WTC11 (cell line): Measurements from ENCODE around the gene ALK. TPM values are rescaled to one million over a fixed set of nuclear protein-coding genes. Genes with fewer than 3 reads are reported as not detected.

Source experiments
- ATAC-seq: fragments of 200-7000 bp; cut with Tn5 transposase; 2 replicates; pipeline ENCODE4 v1.10.0; 2021; ENCODE audit warnings: mild to moderate bottlenecking, moderate library complexity
- CTCF ChIA-PET: fragments of 300-600 bp; sonication (Branson Sonifier 250); formaldehyde crosslinking; loops from one replicate; lab custom pipeline; 2021; ENCODE audit warnings: antibody characterized with exemption; lab: Charles Lee
- POLR2A ChIA-PET: fragments of 350-600 bp; sonication (Branson Sonifier 250); formaldehyde crosslinking; loops from one replicate; lab custom pipeline; 2021; ENCODE audit warnings: antibody characterized with exemption; lab: Charles Lee
- DNase-seq: peaks from one replicate; pipeline ENCODE4 v3.0.0; 2021; ENCODE audit warnings: low spot score
- H3K27ac Mint-ChIP-seq: 2 replicates; pipeline ENCODE4 v1.8.0; 2021; ENCODE audit warnings: mixed read lengths
- H3K27me3 Mint-ChIP-seq: 2 replicates; pipeline ENCODE4 v1.8.0; 2021; ENCODE audit warnings: low read depth, mild to moderate bottlenecking, moderate library complexity, mixed read lengths
- H3K36me3 Mint-ChIP-seq: 2 replicates; pipeline ENCODE4 v1.8.0; 2021; ENCODE audit warnings: mixed read lengths
- H3K4me1 Mint-ChIP-seq: 2 replicates; pipeline ENCODE4 v1.8.0; 2022; ENCODE audit warnings: mixed read lengths
- H3K4me3 Mint-ChIP-seq: 2 replicates; pipeline ENCODE4 v1.8.0; 2021; ENCODE audit warnings: mild to moderate bottlenecking, moderate library complexity, mixed read lengths
- H3K9me3 Mint-ChIP-seq: 2 replicates; pipeline ENCODE4 v1.8.0; 2021; ENCODE audit warnings: mixed read lengths
- ETV6 ChIP-seq: sonication (generic); formaldehyde crosslinking; IDR thresholded peaks from 2 replicates; pipeline ENCODE4 v1.8.1; 2022; ENCODE audit warnings: mild to moderate bottlenecking, missing genetic modification reagents
- HMGA2 ChIP-seq: fragments of 250-450 bp; sonication (Bioruptor Pico); IDR thresholded peaks from 2 replicates; pipeline ENCODE4 v1.4.0; 2021; ENCODE audit warnings: mild to moderate bottlenecking, moderate library complexity
- IRF2 ChIP-seq: sonication (generic); formaldehyde crosslinking; IDR thresholded peaks from 2 replicates; pipeline ENCODE4 v1.8.0; 2022; ENCODE audit warnings: low read depth, missing genetic modification reagents, borderline replicate concordance
- NFYB ChIP-seq: sonication (generic); formaldehyde crosslinking; conservative IDR thresholded peaks from 2 replicates; pipeline ENCODE4 v1.8.0; 2022; ENCODE audit warnings: low read depth, missing genetic modification reagents
- NR3C1 ChIP-seq: sonication (generic); formaldehyde crosslinking; conservative IDR thresholded peaks from 2 replicates; pipeline ENCODE4 v1.8.1; 2023; ENCODE audit warnings: low read depth, mild to moderate bottlenecking, missing genetic modification reagents
- RELA ChIP-seq: sonication (generic); formaldehyde crosslinking; IDR thresholded peaks from 2 replicates; pipeline ENCODE4 v1.8.1; 2022; ENCODE audit warnings: missing genetic modification reagents, mild to moderate bottlenecking, borderline replicate concordance
- ZNF263 ChIP-seq: sonication (generic); formaldehyde crosslinking; IDR thresholded peaks from 2 replicates; pipeline ENCODE4 v1.8.1; 2022; ENCODE audit warnings: low read depth, mild to moderate bottlenecking, moderate library complexity, missing genetic modification reagents
- ZNF416 ChIP-seq: fragments of 250-450 bp; sonication (Bioruptor Pico); IDR thresholded peaks from 2 replicates; pipeline ENCODE4 v1.9.0; 2021; ENCODE audit warnings: mild to moderate bottlenecking, inconsistent platforms
- total RNA-seq: library from RNA; stranded (reverse); gene quantifications from 3 replicates; pipeline ENCODE4 v1.2.3, GENCODE V29; 2021
- TF ChIP-seq, protein P1 (sequence below): fragments of 250-450 bp; sonication (Bioruptor Pico); IDR thresholded peaks from 2 replicates; pipeline ENCODE4 v1.9.0; 2021; ENCODE audit warnings: mild to moderate bottlenecking
- TF ChIP-seq, protein P2 (sequence below): sonication (generic); formaldehyde crosslinking; IDR thresholded peaks from 2 replicates; pipeline ENCODE4 v1.8.1; 2022; ENCODE audit warnings: low read depth, missing genetic modification reagents, borderline replicate concordance
- TF ChIP-seq, protein P3 (sequence below): fragments of 250-450 bp; sonication (Bioruptor Pico); IDR thresholded peaks from 2 replicates; pipeline ENCODE4 v1.9.0; 2021; ENCODE audit warnings: mild to moderate bottlenecking
- TF ChIP-seq, protein P4 (sequence below): sonication (generic); formaldehyde crosslinking; IDR thresholded peaks from 2 replicates; pipeline ENCODE4 v1.8.1; 2022; ENCODE audit warnings: mild to moderate bottlenecking, missing genetic modification reagents, moderate library complexity, borderline replicate concordance
- TF ChIP-seq, protein P5 (sequence below): sonication (generic); formaldehyde crosslinking; IDR thresholded peaks from 2 replicates; pipeline ENCODE4 v1.8.0; 2022; ENCODE audit warnings: mild to moderate bottlenecking, missing genetic modification reagents
- TF ChIP-seq, protein P6 (sequence below): sonication (generic); formaldehyde crosslinking; IDR thresholded peaks from 2 replicates; pipeline ENCODE4 v1.8.1; 2023; ENCODE audit warnings: mild to moderate bottlenecking, missing genetic modification reagents, moderate library complexity

Gene ALK
- total RNA-seq, 1 experiment from 2014 or later = not detected

DNA sequence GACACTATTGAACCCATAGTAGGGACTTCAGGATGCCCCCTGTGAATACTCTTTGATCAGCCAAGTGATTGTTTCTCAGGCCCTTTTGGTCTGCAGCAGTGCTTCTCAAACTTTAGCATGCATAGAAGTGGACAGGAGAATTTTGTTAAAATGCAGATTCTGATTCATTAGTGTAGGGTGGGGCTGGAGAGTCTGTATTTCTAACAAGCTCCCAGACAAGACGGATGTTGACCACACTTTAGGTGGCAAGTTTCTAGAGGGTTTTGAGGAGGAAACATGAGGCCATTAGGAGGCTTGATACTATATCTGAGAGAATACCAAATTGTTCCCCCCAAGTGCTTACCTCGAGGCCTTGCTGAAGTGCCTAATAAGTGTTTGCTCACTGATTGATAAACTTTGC lies 488.3 kb downstream of the ALK start (continued):
- TF ChIP-seq, protein P1, sequence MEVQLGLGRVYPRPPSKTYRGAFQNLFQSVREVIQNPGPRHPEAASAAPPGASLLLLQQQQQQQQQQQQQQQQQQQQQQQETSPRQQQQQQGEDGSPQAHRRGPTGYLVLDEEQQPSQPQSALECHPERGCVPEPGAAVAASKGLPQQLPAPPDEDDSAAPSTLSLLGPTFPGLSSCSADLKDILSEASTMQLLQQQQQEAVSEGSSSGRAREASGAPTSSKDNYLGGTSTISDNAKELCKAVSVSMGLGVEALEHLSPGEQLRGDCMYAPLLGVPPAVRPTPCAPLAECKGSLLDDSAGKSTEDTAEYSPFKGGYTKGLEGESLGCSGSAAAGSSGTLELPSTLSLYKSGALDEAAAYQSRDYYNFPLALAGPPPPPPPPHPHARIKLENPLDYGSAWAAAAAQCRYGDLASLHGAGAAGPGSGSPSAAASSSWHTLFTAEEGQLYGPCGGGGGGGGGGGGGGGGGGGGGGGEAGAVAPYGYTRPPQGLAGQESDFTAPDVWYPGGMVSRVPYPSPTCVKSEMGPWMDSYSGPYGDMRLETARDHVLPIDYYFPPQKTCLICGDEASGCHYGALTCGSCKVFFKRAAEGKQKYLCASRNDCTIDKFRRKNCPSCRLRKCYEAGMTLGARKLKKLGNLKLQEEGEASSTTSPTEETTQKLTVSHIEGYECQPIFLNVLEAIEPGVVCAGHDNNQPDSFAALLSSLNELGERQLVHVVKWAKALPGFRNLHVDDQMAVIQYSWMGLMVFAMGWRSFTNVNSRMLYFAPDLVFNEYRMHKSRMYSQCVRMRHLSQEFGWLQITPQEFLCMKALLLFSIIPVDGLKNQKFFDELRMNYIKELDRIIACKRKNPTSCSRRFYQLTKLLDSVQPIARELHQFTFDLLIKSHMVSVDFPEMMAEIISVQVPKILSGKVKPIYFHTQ (CRISPR knock-in tag) = no peak
- TF ChIP-seq RELA (CRISPR knock-in tag) (no peak), NR3C1 (CRISPR knock-in tag) (no peak), ZNF263 (no peak), HMGA2 (CRISPR knock-in tag) (no peak)
- TF ChIP-seq, protein P2, sequence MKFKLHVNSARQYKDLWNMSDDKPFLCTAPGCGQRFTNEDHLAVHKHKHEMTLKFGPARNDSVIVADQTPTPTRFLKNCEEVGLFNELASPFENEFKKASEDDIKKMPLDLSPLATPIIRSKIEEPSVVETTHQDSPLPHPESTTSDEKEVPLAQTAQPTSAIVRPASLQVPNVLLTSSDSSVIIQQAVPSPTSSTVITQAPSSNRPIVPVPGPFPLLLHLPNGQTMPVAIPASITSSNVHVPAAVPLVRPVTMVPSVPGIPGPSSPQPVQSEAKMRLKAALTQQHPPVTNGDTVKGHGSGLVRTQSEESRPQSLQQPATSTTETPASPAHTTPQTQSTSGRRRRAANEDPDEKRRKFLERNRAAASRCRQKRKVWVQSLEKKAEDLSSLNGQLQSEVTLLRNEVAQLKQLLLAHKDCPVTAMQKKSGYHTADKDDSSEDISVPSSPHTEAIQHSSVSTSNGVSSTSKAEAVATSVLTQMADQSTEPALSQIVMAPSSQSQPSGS (CRISPR knock-in tag) = no peak
- TF ChIP-seq, protein P3, sequence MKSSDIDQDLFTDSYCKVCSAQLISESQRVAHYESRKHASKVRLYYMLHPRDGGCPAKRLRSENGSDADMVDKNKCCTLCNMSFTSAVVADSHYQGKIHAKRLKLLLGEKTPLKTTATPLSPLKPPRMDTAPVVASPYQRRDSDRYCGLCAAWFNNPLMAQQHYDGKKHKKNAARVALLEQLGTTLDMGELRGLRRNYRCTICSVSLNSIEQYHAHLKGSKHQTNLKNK (CRISPR knock-in tag) = no peak

DNA sequence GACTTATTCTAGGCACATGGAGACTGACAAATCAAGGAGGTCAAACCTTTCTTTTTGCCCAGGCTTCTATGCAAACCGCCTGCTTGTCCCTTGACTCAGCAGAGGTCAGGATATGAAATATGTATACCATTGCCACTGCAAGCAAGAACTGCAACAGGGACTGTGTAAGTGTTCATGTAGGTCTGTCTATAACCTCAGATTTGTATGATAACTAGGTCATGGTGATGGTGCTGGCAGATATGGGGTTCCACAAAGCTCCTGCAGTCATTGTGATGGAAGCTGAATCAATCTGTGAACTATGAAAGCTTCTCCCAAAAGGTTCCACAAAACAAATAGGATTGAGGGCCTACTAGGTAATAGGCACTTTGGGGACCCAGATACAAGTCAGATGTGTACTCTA lies 489.9 kb downstream of the ALK start:
- CTCF ChIA-PET = interaction anchor here (1.3 kb wide), 1 partner anchor 193 kb away, joined by 4 read pairs; no protein-coding TSS in a partner anchor
- Mint-ChIP-seq H3K27me3 (no peaks in the 10 kb centered on the region), H3K27ac (no peak overlapping the region), H3K9me3 (peaks cover 8% of the 10 kb centered on the region), H3K4me1 (peaks cover 9% of the 10 kb centered on the region), H3K36me3 (no peaks in the 10 kb centered on the region), H3K4me3 (no peak overlapping the region)
- TF ChIP-seq ETV6 = no peak
- no peak for TF ChIP-seq NFYB
- TF ChIP-seq ZNF416 (CRISPR knock-in tag) = no peak
- TF ChIP-seq, protein P4, sequence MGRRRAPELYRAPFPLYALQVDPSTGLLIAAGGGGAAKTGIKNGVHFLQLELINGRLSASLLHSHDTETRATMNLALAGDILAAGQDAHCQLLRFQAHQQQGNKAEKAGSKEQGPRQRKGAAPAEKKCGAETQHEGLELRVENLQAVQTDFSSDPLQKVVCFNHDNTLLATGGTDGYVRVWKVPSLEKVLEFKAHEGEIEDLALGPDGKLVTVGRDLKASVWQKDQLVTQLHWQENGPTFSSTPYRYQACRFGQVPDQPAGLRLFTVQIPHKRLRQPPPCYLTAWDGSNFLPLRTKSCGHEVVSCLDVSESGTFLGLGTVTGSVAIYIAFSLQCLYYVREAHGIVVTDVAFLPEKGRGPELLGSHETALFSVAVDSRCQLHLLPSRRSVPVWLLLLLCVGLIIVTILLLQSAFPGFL (CRISPR knock-in tag) = no peak
- TF ChIP-seq IRF2 (CRISPR knock-in tag) = no peak
- TF ChIP-seq, protein P5, sequence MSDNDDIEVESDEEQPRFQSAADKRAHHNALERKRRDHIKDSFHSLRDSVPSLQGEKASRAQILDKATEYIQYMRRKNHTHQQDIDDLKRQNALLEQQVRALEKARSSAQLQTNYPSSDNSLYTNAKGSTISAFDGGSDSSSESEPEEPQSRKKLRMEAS (CRISPR knock-in tag) = no peak
- TF ChIP-seq, protein P6, sequence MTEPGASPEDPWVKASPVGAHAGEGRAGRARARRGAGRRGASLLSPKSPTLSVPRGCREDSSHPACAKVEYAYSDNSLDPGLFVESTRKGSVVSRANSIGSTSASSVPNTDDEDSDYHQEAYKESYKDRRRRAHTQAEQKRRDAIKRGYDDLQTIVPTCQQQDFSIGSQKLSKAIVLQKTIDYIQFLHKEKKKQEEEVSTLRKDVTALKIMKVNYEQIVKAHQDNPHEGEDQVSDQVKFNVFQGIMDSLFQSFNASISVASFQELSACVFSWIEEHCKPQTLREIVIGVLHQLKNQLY = no peak
- ATAC-seq = no peak
- no peak for DNase-seq
- POLR2A ChIA-PET = no interaction called here

DNA sequence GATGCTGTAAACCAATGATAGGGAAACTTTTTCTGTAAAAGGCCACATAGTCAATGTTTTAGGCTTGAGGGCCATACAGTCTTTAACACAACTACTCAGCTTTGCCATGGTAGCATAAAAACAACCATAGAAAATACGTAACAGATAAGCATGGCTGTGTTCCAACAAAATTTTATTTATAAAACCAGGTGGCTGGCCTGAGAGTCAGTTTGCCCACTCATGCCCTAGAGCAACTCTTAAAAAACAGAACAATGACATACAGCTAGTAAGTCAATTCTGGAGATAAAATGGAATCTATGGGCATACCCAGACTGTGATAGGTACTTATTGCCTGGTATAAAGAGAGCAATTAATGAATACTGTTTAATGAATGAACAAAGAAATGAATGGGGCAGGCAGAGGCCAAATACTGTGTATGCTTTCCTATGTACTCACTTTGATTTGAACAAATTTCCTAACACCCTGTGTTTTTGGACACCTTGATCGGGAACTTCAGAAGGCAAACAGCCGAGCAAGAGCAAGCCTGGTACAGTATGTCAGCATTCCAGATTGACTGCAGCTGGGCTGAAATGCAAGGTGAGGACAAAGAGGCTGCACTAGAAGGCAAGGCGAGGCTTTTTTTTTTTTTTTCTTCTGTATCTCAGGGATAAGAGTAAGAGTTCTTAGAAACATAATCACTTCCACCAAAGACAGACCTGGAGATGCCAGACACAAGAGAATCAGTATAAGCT lies 490.8 kb downstream of the ALK start:
- DNase-seq = no peak
- POLR2A ChIA-PET = no interaction called here
- Mint-ChIP-seq H3K36me3 (no peaks in the 10 kb centered on the region), H3K27ac (no peak overlapping the region), H3K27me3 (no peaks in the 10 kb centered on the region), H3K9me3 (peaks cover 8% of the 10 kb centered on the region), H3K4me1 (peaks cover 9% of the 10 kb centered on the region), H3K4me3 (no peak overlapping the region)
- no peak for TF ChIP-seq NR3C1 (CRISPR knock-in tag)
- ATAC-seq = no peak
- CTCF ChIA-PET = interaction anchor here (1.3 kb wide), 1 partner anchor 192 kb away, joined by 4 read pairs; no protein-coding TSS in a partner anchor
